PC-9 (cell line): ENCODE data around the gene USP36.

Experiments
- CTCF ChIP-seq: fragments of 200-600 bp; sonication (generic); conservative IDR thresholded peaks from 2 replicates; pipeline ENCODE4 v1.6.1; 2017; ENCODE audit warnings: mixed run types, antibody characterized with exemption, mild to moderate bottlenecking, moderate library complexity
- EZH2 ChIP-seq: fragments of 200-600 bp; sonication (generic); IDR thresholded peaks from 2 replicates; pipeline ENCODE4 v1.8.0; 2017; ENCODE audit warnings: antibody characterized with exemption, low read depth

GRCh38 chr17:78834571-78834970 is 6.0 kb downstream of the USP36 start:
- TF ChIP-seq CTCF (no peak), EZH2 (no peak)
